NCI-H1694 (cell line): ENCODE results near the gene HLA-DPA1.

Experiments used
- DNase-seq: peaks from one replicate; lab custom pipeline; 2025; lab: John Stamatoyannopoulos, UW

Gene HLA-DPA1

DNA sequence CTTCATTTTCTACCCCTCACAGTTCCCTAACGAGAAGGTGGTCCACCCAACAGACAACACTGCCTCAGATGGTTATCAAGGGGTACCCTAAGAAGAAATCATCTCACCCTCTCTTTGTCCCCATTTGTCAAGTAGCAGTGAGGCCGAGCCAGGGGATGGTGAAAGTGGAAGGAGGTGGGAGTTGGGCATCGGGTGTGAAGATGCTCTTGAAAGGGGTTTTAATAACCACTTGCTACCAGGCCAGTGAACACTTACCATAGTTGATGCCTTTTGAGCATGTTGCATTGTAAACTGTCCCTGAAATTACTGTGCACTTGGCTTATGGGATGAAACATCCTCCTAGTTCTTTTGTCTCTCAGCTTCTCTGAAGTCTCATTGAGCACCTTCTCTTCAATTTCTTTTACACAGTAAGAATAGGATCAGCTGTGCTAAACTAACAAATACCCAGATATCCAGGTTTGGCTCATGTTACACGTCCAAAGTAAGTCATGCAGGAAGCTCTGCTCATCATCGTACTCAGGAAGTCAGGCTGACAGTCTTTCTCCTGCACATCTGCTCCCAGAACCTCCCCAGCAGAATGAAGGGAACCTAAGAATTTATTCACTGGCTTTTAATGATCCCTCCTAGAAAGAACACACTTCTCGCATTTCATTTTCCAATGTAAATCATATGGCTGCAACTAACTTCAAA is 15.6 kb upstream of the HLA-DPA1 start:
- no peak for DNase-seq

DNA sequence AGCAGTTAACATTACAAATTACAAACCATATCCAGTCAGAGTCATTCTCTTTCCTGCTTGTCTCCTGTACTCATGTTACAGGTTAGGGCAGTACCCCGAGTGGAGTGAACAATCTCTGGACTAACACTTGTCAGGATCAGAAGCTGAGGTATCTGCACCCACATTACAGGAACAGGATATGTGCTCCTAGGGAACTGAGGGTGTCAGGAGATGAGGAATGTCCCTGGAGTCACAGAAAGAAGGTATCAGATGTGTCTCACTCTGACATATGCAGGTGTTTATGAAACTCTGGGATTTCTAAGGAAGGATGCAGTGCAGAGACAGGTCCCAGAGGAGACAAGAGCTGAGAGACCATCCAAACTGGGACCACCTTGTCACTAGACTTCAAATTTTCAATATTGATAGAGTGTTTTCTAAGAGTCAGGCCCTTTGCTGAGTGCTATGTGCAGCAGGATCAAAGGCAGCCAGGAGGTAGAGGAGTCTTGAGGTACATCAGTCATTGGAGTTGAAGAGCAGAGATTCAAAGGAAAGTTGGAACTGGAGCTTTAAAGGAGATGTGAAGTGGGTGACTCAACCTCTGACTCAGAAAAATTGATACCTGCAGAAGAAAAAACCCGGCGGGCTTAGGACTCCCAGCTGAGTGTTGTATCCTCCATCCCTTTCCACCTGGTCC is 14.9 kb upstream of the HLA-DPA1 start:
- DNase-seq = no peak

DNA sequence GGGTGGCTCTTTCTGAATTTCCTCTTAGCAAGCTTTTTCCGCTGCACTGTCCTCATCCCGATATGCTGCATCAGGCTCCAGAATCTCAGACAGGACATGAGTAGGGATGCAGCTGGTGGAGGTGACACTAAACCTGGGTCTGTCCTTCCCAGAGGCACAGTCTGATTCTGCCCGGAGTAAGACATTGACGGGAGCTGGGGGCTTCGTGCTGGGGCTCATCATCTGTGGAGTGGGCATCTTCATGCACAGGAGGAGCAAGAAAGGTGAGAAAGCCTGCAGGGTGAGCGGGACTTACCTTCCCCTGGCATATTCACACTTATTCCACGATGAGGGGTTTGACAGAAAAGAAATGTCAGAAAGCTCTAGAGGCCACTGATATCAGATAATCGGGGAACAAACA is 12.2 kb upstream of the HLA-DPA1 start:
- no peak for DNase-seq

DNA sequence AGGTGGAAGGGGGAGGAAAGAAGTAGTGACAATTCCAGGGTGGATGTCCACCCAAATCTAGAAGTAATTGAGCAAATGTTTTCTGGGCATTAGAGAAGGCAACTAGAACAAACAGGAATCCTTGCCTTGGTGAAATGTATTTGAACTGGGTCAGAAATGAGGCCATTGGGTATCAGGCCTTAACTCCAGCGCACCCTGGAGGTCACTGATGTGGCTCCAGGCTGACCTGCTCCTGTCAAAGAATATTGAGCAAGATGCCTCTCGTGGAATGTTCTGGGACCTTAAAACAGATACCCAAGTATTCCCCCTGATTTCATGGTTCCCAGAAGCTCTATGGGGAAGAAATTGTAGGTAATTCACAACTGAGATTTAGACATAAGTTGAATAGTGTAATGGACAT is 9.3 kb upstream of the HLA-DPA1 start:
- no peak for DNase-seq

DNA sequence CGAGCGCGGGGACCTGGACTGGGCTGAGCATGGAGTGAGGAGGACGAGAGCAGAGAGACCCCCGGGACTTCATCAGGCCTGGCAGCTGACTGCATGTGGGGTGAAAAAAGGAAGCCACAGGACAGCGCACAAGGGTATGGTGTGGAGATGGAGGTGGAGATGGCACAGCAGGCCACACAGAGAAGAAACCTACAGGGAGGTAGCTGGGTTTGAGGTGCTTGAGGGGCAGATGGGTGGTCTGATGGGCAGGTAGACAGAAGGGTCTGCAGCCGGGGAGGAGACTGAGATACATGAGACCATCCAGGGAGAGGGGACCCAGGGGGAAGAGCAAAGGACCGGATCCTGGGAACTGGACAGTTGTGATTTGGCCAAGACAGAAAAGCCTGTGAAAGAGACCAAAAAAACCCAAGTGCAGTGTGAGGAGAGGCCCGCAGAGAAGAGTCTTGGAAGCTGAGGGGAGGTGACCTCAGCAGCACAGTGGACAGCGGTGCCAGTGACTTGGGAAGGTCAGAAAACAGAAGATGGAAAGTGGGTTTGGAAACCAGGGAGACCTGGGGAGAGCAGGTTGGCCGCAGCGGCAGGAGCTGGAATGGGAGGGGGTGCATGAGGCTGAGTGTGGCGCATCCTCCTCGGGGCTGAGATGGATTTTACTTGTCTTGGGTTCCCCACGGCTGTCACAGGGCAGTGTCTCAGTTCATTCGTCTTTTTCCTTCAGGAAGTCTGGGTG is 7.8 kb upstream of the HLA-DPA1 start:
- no peak for DNase-seq

DNA sequence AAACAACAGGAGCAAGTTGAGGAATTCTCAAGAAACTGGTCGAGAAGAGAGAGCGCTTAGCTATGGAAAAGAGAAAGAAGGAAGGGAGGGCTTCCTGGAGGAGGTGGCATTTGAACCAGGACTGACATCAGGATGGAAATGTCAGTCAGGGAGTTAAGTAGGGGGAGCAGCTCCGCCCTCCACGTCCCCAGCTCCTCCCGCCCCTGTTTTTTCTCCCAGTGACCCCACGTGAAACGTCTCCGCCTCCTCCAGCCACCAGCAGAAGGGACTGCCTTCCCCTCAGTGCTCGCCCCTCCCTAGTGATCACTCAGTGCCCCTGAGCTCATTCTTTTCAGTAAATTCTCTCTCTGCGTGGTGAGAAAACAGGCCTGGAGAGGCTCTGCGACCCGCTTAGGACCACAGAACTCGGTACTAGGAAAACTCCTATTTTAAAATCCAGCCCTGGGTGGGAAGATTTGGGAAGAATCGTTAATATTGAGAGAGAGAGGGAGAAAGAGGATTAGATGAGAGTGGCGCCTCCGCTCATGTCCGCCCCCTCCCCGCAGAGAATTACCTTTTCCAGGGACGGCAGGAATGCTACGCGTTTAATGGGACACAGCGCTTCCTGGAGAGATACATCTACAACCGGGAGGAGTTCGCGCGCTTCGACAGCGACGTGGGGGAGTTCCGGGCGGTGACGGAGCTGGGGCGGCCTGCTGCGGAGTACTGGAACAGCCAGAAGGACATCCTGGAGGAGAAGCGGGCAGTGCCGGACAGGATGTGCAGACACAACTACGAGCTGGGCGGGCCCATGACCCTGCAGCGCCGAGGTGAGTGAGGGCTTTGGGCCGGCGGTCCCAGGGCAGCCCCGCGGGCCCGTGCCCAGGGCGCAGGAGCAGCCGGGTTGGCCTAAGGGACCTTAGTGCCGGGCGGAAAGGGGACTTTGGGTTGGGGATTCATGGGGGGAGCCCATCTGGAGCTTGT is 7.0 kb upstream of the HLA-DPA1 start:
- DNase-seq = no peak

DNA sequence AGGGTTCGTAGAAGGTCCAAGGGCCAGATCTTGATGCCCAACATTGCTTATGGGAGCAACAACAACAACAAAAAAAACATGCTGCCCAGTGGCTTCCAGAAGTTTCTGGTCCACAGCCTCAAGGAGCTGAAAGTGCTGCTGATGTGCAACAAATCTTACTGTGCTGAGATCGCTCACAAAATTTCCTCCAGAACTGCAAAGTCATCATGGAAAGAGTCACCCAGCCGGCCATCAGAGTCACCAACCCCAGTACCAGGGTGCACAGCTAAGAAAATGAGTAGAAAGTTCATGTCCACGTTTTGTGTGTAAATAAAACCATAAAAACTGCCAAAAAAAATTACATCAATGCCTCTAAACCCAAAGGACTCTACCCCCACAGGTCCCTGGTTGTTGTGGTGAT is 6.1 kb upstream of the HLA-DPA1 start:
- no peak for DNase-seq

DNA sequence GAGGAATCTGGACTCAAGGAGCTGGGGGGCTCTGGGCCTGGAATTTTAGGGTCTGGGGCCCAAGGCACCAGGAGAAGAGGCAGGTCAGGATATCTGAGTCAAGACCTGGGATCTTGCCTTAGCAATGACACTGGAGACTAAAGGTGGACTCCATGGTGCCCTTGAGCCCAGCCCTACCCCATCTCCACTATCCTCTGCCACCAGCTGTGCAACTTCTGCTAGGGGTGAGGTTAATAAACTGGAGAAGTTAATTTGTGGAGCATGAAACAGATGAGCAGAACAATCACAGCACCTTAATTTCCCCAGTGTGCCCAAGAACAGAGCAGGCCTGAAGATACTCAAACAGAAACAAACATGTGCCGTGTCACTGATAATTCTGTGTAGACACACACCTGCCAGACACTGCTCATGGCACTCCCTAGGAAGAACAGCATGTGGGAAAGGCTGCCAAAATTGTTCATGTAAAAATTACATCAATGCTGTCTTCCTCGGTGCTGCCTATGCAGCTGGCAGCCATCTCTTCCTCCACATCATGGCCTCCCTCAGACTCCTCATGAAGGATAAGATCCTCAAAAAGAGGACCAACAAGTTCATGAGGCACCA is 5.6 kb upstream of the HLA-DPA1 start:
- no peak for DNase-seq

DNA sequence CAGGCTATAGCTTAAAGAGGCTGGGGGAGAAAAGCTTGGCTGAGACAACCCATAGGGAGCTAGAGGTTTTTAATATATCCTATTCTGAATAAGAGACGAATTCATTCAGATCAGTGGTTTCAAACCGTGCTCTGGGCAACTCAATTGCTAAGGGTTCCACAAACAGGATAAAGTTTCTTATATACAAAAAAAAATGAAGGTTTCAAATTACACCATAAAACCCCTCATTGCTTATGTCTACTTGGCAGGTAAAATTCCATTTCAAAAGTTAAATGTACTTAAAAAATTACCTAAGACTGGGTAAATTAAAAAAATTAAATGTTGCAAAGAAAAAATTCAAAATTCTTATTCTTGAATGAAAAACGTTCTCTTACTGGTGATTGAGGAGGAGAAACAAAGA is 5.0 kb upstream of the HLA-DPA1 start:
- DNase-seq = no peak

DNA sequence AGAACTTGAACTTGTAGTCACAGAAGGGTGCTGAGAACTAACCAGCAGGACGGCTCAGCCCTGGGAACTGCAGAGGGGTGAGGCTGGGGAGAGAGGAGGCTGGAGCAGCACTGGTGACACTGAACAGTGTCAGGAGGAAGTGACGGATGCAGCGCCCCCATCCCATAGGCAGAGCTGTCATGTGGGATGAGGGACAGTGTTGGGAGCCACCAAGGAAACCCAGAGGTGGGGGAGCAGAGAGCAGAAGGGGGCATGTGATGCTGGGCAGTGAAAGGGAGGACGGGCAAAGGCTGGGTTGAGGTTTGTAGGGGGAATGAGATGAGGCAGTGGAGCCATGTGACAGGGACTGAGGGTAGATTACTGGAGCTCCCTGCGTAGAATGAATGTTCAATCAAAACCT is 4.5 kb upstream of the HLA-DPA1 start:
- no peak for DNase-seq

DNA sequence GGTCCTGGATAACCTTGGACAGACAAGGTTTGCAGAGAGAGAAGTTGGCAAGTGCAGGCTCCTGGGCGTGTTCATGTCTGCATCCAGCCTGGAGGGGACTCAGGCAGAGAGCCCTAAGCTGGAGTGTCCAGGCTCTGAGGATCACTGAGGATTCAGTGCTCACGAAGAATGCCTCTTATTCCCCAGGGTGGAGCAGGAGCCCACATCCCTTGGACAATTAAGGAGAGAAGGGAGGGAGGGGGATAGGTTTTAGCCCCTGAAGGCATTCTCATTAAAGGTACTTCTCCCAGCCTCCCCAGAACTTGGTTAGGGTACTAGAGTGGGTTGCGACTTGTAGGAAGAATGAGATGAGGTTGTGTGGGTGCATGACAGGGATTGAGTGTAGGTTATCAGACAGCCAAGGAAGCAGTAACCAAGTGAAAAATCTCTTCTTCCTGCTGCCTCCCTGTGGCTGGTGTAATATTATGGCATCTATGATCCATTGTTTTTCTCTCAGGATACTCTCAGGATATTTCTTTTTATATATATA is 3.0 kb upstream of the HLA-DPA1 start:
- DNase-seq = no peak

DNA sequence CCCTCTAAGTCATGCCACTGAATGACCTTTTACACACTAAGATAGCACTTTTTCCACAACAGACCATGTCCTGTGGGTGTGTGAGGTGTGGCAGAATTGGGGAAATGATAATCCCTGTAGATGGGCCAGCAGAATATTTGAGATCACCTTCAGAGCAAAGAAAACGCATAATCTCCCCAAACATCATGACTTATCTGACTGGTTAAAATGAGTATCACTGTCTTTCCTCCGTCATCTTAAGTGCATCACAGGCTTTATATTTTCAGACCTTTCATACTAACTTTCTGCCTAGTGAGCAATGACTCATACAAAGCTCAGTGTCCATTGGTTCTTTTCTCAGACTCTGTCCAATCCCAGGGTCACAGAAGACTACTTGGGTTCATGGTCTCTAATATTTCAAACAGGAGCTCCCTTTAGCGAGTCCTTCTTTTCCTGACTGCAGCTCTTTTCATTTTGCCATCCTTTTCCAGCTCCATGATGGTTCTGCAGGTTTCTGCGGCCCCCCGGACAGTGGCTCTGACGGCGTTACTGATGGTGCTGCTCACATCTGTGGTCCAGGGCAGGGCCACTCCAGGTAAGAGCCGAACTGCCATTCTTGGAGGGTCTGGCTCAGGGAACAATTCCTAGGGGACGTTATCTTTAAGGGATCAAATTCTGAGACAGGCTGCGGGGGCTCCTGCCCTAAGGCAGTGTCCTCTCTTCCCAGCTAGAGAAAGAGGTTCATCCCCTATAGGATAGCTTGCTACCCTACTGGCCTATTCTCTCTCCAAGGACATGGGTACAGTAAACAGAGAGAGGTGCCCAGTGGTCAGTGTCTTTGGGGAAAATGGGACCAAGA is 2.3 kb upstream of the HLA-DPA1 start, which contains the start of gene HLA-DPB1:
Gene HLA-DPB1 (plus strand): TSS at position 423 of the 838 bp plus-strand sequence. CDS start 52 bp downstream, at position 475.
- DNase-seq = no peak

DNA sequence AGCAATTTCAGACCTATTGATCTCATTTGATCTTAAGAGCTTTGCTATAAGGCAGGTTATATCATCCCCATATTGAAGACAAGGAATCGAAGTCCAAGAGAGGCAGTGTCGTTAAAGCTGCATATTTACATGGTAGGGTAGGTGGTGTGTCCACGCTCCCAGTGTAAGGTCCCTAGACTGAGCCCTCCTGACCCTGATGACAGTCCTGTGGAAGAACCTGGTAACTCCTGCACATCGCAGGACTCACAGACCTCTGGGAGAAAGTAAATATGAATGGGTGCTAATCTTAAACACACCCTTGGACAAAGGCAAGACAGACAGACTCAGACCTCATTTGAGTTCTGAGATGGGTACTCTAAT is 1.7 kb upstream of the HLA-DPA1 start:
- DNase-seq = no peak

DNA sequence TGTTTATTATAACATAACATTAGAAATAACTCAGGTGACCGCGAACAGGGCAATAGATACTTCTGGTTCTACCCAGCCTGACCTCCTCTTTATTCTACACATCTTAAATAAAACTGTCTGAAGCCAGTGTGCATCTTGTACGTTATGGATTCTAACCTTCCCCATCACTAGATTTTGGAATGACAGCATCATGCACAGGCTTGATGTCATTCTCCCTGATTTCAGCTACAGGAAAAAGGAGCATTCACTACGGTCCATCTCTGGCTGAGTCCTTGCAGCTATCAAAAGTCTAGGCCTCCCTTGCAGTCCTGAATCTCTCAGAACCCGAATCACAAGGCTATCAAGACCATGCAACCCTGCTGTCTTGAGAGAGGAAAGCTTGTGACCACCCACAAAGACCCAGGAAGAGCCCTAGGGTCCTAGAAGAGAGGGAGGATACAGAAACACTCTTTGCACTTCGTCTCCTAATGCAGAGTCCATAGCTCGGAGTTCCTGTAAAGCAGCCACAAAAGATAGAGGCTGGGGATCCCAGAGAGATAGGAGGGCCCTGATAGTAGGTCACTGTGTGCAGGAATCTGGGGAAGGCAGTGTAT is 845 bp downstream of the HLA-DPA1 start:
- DNase-seq = no peak

DNA sequence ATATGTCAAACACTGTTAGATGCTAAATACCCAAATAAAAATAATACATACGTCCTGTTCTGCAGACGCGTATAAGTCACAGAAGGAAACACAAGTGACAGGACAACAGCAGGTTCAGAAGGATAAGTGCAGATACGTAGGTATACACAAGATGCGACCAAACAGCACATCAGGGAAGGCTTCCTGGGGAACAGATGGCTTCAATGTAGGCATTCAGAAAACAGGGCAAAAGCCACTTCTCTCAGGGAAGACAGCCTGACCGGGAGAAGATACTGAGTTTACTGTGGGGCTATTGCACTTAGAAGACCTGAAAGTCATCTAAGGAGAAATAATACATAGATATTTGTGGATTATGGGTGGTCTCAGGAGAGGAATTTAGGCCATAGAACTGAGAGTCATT is 1.9 kb downstream of the HLA-DPA1 start:
- DNase-seq = no peak

DNA sequence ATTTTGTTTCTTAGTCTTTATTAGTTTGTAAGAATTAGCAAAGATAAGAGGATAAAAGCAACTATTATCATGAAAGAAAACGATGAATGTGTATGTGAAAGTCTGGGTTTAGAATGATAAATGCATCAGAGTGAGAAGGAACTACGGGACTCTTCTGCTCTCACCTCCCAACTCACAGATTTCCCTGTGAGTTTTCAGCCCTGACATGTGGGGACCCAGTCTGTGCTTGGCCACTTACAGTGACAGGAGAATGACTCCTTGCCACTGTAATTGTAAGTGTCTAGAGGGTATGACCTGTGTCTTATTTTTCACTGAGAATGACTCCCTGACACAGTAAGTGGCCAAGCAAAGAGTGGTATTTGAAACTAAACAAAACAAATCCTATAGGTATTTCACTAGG is 2.5 kb downstream of the HLA-DPA1 start:
- DNase-seq = no peak

DNA sequence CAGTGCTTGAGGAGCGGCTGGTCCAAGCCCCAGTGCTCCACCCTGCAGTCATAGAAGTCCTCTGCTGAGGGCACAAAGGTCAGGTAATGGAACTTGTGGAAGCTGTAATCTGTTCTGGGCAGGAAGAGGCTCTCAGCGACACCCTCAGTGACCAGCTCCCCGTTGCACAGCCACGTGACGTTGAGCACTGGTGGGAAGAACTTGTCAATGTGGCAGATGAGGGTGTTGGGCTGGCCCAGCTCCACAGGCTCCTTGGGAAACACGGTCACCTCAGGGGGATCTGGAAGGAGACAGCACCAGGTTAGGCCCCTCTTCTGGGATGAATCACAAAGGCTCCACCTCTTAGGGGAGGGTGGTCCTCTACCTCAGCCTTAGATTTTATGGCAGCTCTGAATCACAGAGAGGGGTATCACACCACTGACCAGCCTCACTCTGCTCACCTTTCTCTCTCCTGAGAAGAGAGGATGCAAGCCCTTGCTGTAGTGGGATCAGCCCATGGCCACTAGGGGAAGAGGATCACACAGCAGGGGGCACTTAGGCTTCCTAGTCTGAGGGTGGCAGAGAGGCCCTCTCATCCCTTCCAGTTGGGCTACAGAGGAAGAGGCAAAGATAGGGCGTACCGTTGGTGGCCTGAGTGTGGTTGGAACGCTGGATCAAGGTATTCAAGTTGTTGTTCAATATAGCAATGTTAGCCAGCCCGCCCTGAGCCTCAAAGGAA is 4.3 kb downstream of the HLA-DPA1 start:
- no peak for DNase-seq

DNA sequence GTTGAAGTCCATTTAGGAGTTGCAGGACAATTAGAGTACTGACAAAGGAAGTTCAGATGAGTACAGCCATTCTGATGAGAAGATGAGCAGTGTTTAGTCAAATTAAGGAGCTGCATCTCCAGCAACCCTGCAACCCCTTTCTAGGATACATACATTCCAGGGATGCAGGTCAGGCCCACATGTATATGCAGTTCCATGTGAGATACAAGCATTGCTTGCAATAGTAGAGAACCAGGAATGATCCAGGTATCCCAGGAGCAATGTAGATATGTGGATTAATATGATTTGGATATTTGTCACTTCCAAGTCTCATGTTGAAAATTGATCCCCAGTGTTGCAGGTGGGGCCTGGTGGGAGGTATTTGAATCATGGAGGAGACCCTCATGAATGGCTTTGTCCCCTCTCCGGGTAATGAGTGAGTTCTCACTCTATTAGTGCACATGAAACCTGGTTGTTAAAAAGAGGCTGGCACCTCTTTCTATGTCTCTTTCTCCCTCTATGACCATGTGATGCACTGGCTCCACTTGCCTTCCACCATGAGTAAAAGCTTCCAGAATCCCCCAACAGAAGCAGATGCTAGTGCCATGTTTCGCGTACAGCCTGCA is 6.4 kb downstream of the HLA-DPA1 start:
- no peak for DNase-seq

DNA sequence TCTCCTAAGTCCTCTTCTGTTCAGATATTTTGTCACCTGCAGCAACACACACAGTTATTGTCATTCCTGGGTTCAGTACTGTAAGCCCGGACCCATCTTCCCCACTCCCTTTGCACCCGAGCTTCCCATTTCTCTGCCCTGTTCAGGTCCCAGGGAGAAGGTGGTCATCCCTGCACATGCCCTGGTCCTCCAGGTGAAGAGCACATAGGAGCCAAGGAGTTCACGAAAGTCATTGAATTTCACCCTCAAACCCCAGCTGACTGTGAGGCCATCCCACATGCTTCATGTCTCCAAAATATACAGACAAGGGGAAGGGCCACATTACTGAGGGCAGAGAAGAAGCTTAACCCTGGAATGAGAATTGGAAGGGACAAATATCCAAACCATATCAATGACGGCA is 8.1 kb downstream of the HLA-DPA1 start:
- DNase-seq = no peak
